K562 (cell line): ENCODE results near the gene CALHM4. TPM values are rescaled to one million over a fixed set of nuclear protein-coding genes. Genes with fewer than 3 reads are reported as not detected.

ENCODE experiments used
- ATAC-seq: fragments of 200-7000 bp; cut with Tn5 transposase; 3 replicates; pipeline ENCODE4 v1.9.1; 2020; ENCODE audit warnings: moderate library complexity
- BruUV-seq: library from RNA; stranded (reverse); fragments of 400-500 nt; replicated peaks from 2 replicates; lab custom pipeline; 2021; lab: Mats Ljungman, UMichigan
- CTCF ChIA-PET: fragments of 300-600 bp; formaldehyde crosslinking; extraction: SDS; loops from one replicate; lab custom pipeline; 2021; ENCODE audit warnings: low intra/inter-chr PET ratio; lab: Yijun Ruan, JAX
- POLR2A ChIA-PET: fragments of 300-600, 350-650 bp; sonication (Branson Sonifier 250); formaldehyde crosslinking; extraction: SDS; loops from one replicate; lab custom pipeline; 2021; ENCODE audit warnings: antibody characterized with exemption, inconsistent platforms; lab: Yijun Ruan, JAX
- DNase-seq, 4 experiments: peaks; one replicate each; pipeline versions ENCODE4 v3.0.0 to v3.0.0-alpha.2; 2011 to 2018; ENCODE audit warnings: low spot score in 3 of 4, mixed read lengths in 3 of 4; ENCODE audit errors: extremely low read depth in 1 of 4
- FAIRE-seq: peaks from 2 replicates; lab custom pipeline; 2011; peaks lifted over from hg19 to GRCh38; lab: Jason Lieb, UNC
- H2AFZ ChIP-seq: 2 replicates; pipeline ENCODE4 v1.6.0; 2011; ENCODE audit warnings: low read depth, low read length, control low read depth, inconsistent platforms
- H3K27ac ChIP-seq: fragments of 200-600 bp; 3 replicates; pipeline ENCODE4 v1.8.0; 2011; ENCODE audit warnings: low read depth, mild to moderate bottlenecking, control low read depth, inconsistent platforms, low read length, moderate library complexity, mixed read lengths; ENCODE audit errors: extremely low read depth
- H3K27me3 ChIP-seq, 2 experiments: fragments of 300-600 bp in 1 of 2; 2 replicates in 1 of 2; 3 replicates in 1 of 2; pipeline versions ENCODE4 v1.6.0 to v1.8.0; 2011; ENCODE audit warnings: inconsistent platforms in 2 of 2, low read length in 2 of 2, mild to moderate bottlenecking in 1 of 2, mixed read lengths in 1 of 2, moderate library complexity in 1 of 2; ENCODE audit not compliant: control insufficient read depth in 2 of 2, insufficient read depth in 2 of 2
- H3K36me3 ChIP-seq: fragments of 300-600 bp; 3 replicates; pipeline ENCODE4 v1.8.0; 2011; ENCODE audit warnings: mild to moderate bottlenecking, low read length, inconsistent platforms; ENCODE audit not compliant: control insufficient read depth, insufficient read depth
- H3K4me1 ChIP-seq, 2 experiments: fragments of 200-600 bp in 1 of 2; replicated peaks in 1 of 2; 2 replicates in 1 of 2; 3 replicates in 1 of 2; pipeline versions ENCODE4 v1.5.1 to v1.8.0; 2011; ENCODE audit warnings: inconsistent platforms in 2 of 2, low read length in 2 of 2, mild to moderate bottlenecking in 1 of 2, mixed read lengths in 1 of 2, moderate library complexity in 1 of 2; ENCODE audit not compliant: control insufficient read depth in 2 of 2, insufficient read depth in 2 of 2
- H3K4me2 ChIP-seq: 2 replicates; pipeline ENCODE4 v1.6.1; 2011; ENCODE audit warnings: low read length, control low read depth, inconsistent platforms, mixed read lengths; ENCODE audit not compliant: insufficient read depth
- H3K4me3 ChIP-seq: fragments of 200-600 bp; sonication (generic), shearing (Covaris generic); 2 replicates; pipeline ENCODE4 v1.5.1; 2016; ENCODE audit warnings: control low read depth, inconsistent platforms
- H3K79me2 ChIP-seq: fragments of 200-600 bp; 3 replicates; pipeline ENCODE4 v1.8.0; 2011; ENCODE audit warnings: low read length, inconsistent platforms; ENCODE audit not compliant: control insufficient read depth, insufficient read depth
- H3K9ac ChIP-seq, 2 experiments: 2 replicates each; pipeline versions ENCODE4 v1.6.0 to v1.6.1; 2011; ENCODE audit warnings: low read depth in 2 of 2, low read length in 2 of 2, control low read depth in 1 of 2, inconsistent platforms in 1 of 2, mild to moderate bottlenecking in 1 of 2, mixed read lengths in 1 of 2; ENCODE audit not compliant: insufficient read depth in 1 of 2
- H3K9me1 ChIP-seq: one replicate; pipeline ENCODE4 v1.6.0; 2011; ENCODE audit warnings: inconsistent platforms, mild to moderate bottlenecking, low read length, moderate library complexity; ENCODE audit not compliant: control insufficient read depth, insufficient read depth
- H3K9me3 ChIP-seq: replicated peaks from 2 replicates; pipeline ENCODE4 v1.5.1; 2011; ENCODE audit warnings: low read depth, low read length, inconsistent platforms; ENCODE audit not compliant: control insufficient read depth, insufficient read depth
- H4K20me1 ChIP-seq: replicated peaks from 2 replicates; pipeline ENCODE4 v1.6.1; 2011; ENCODE audit warnings: low read length, inconsistent platforms, mixed read lengths; ENCODE audit not compliant: control insufficient read depth, insufficient read depth
- NCOA6 ChIP-seq: fragments of 450-650 bp; IDR thresholded peaks from 2 replicates; pipeline ENCODE4 v1.6.1; 2017; ENCODE audit warnings: mild to moderate bottlenecking
- RBFOX2 ChIP-seq: fragments of 200-400 bp; formaldehyde crosslinking; IDR thresholded peaks from 2 replicates; pipeline ENCODE4 v1.6.1; 2017; ENCODE audit warnings: low read depth, mild to moderate bottlenecking, low read length, moderate library complexity
- SP1 ChIP-seq: sonication (generic); formaldehyde crosslinking; IDR thresholded peaks from 2 replicates; pipeline ENCODE4 v1.8.1; 2022; ENCODE audit warnings: mild to moderate bottlenecking, missing genetic modification reagents
- TCF3 ChIP-seq: sonication (generic); formaldehyde crosslinking; IDR thresholded peaks from 2 replicates; pipeline ENCODE4 v1.4.0; 2020; ENCODE audit warnings: mild to moderate bottlenecking, missing genetic modification reagents
- TCFL5 ChIP-seq: fragments of 250-450 bp; sonication (Bioruptor Pico); conservative IDR thresholded peaks from 2 replicates; pipeline ENCODE4 v1.6.1; 2021; ENCODE audit warnings: mild to moderate bottlenecking, moderate library complexity, matching md5 sums
- WGBS: fragments of 100-300 bp; shearing (Covaris generic); methylation state at CpG from one replicate; pipeline ENCODE4 v1.1.6; 2016; ENCODE audit warnings: low coverage, mixed read lengths; ENCODE audit not compliant: insufficient coverage; ENCODE audit errors: missing lambda C conversion rate; 5-methylcytosine and 5-hydroxymethylcytosine counted together
- in situ Hi-C: fragments of 300-500 bp; cut with MboI; formaldehyde crosslinking; loops from 4 replicates; pipeline ENCODE4 v1.15.0; 2018; ENCODE audit warnings: inconsistent platforms, mixed read lengths
- intact Hi-C: fragments of 100-400 bp; cut with micrococcal nuclease; formaldehyde crosslinking; loops from 2 replicates; pipeline ENCODE4 v1.14.2; 2022
- polyA plus RNA-seq, 8 experiments: library from polyadenylated mRNA; depleted of rRNA in 4 of 8; stranded (reverse) in 5 of 8; unstranded in 3 of 8; fragments of >200 nt; fragmentation: Nextera tagmentation in 2 of 8; fragmentation: Illumina TruSeq in 1 of 8; extraction: Ambion mirVana in 2 of 8; extraction: Trizol in 1 of 8; gene quantifications; 2 replicates each; pipeline versions ENCODE4 v1.2.1 to v1.2.3, GENCODE V29; 2011 to 2014; ENCODE audit warnings: inconsistent platforms in 1 of 8, missing spikeins in 1 of 8
- total RNA-seq, 7 experiments: library from RNA; depleted of rRNA in 6 of 7; stranded (reverse); fragments of >200 nt in 6 of 7; fragmentation: Illumina TruSeq in 2 of 7; extraction: Trizol in 2 of 7; gene quantifications; 2 replicates each; pipeline versions ENCODE4 v1.2.1 to v1.2.3, GENCODE V29; 2011 to 2021; ENCODE audit warnings: low replicate concordance in 1 of 7
- TF ChIP-seq, protein P1 (sequence below): fragments of 250-450 bp; sonication (Bioruptor Pico); IDR thresholded peaks from 2 replicates; pipeline ENCODE4 v1.4.0; 2020
- TF ChIP-seq, protein P2 (sequence below): fragments of 250-450 bp; sonication (Bioruptor Pico); IDR thresholded peaks from 2 replicates; pipeline ENCODE4 v1.5.0; 2021

Gene CALHM4
- total and polyA plus RNA-seq, 9 of the 15 experiments (the other 6 are each of a cell fraction or from before 2014, with no cell fraction given) = not detected

DNA sequence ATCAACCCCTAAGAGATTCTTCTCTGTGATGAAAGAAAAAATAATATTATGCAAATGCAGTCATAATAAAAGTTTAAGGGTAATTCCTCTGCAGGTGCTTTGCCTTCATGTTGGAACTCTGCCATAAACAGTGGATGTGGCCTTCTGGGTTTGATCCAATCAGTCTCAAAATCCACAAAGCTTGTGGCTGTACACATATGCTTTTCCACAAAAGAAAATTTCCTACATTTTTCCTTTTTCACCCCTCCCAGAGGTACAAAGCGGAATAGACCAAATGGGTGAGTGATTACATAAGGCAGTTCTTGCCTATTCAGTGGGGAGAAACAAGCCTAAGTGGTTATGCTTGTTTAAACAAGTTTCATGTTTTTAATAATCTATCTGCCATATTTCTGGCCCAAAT, 25.4 kb upstream of the CALHM4 start:
- Histone ChIP-seq H3K4me2 (no peak overlapping the region), H3K27me3 (peaks cover 0 to 4% of the 10 kb centered on the region in 2 experiments; a peak in 2 of 5 replicates), H3K9ac (no peak overlapping the region), H3K4me3 (no peak overlapping the region), H3K9me1 (no peaks in the 10 kb centered on the region), H3K27ac (no peak overlapping the region), H3K9me3 (no peaks in the 10 kb centered on the region), H3K36me3 (no peaks in the 10 kb centered on the region)
- 41% methylated on average over 1 of the region's 1 CpG for WGBS
- ChIA-PET POLR2A (no interaction called here), CTCF (no interaction called here)
- ATAC-seq (no peak), FAIRE-seq (no peak)
- in situ Hi-C loops = no loop called here
- TF ChIP-seq NCOA6 (no peak), TCF3 (no peak)
- TF ChIP-seq, all 486 proteins: peak for 0
- intact Hi-C loops = no loop called here
- Histone ChIP-seq H2AFZ (no peak overlapping the region), H4K20me1 (no peaks in the 10 kb centered on the region), H3K4me1 (peaks cover 0 to 2% of the 10 kb centered on the region in 2 experiments; a peak in 1 of 5 replicates), H3K79me2 (no peaks in the 10 kb centered on the region)
- DNase-seq = no peak
- BruUV-seq = no TSS peak

DNA sequence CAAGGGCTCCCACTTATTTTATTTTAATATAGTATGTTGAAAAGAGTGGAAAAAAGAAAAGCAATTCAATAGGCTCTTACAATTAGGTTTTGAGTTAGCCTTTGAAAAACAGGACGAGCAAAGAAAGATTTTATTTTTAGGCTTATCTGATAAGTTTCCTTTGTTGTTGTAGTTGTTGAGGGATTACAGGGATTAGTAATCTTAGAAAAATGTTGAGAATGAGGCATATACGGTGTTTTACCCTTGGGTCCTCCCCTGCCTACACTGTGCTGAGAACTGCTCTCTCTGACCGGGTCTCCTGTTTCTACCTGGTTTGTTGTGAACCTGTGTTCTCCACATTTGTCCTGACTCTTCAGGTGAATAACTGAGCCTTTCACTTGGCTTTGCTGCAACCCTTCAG, 24.8 kb upstream of the CALHM4 start:
- FAIRE-seq (no peak), DNase-seq (no peak), ATAC-seq (no peak)
- Histone ChIP-seq H3K27me3 (peaks cover 0 to 4% of the 10 kb centered on the region in 2 experiments; a peak in 2 of 5 replicates), H3K27ac (no peak overlapping the region), H3K9ac (no peak overlapping the region), H2AFZ (no peak overlapping the region), H4K20me1 (no peaks in the 10 kb centered on the region), H3K4me3 (no peak overlapping the region), H3K9me1 (no peaks in the 10 kb centered on the region), H3K4me2 (no peak overlapping the region), H3K79me2 (no peaks in the 10 kb centered on the region), H3K9me3 (no peaks in the 10 kb centered on the region), H3K4me1 (peaks cover 0 to 2% of the 10 kb centered on the region in 2 experiments; a peak in 1 of 5 replicates), H3K36me3 (no peaks in the 10 kb centered on the region)
- BruUV-seq = no TSS peak
- TF ChIP-seq RBFOX2 (no peak), TCFL5 (no peak), SP1 (no peak)
- TF ChIP-seq, protein P1, sequence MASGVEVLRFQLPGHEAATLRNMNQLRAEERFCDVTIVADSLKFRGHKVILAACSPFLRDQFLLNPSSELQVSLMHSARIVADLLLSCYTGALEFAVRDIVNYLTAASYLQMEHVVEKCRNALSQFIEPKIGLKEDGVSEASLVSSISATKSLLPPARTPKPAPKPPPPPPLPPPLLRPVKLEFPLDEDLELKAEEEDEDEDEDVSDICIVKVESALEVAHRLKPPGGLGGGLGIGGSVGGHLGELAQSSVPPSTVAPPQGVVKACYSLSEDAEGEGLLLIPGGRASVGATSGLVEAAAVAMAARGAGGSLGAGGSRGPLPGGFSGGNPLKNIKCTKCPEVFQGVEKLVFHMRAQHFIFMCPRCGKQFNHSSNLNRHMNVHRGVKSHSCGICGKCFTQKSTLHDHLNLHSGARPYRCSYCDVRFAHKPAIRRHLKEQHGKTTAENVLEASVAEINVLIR = no peak
- TF ChIP-seq, protein P2, sequence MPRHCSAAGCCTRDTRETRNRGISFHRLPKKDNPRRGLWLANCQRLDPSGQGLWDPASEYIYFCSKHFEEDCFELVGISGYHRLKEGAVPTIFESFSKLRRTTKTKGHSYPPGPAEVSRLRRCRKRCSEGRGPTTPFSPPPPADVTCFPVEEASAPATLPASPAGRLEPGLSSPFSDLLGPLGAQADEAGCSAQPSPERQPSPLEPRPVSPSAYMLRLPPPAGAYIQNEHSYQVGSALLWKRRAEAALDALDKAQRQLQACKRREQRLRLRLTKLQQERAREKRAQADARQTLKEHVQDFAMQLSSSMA (CRISPR knock-in tag) = no peak
- in situ Hi-C loops (no loop called here), intact Hi-C loops (no loop called here)
- CTCF ChIA-PET = interaction anchor here (0.5 to 1.6 kb wide), 2 partner anchors 158 to 242 kb away, joined by 3 to 4 read pairs; no protein-coding TSS in a partner anchor
- WGBS = 3% methylated on average over 3 of the region's 3 CpGs
- POLR2A ChIA-PET = no interaction called here
